Measurements from ENCODE around the gene TMEM141.
"Not testable (repeated sequence)": the region's sequence is repeated elsewhere in the genome, so short reads cannot be mapped to it uniquely, and the experiment has no call there.

TMEM141 gene

DNA sequence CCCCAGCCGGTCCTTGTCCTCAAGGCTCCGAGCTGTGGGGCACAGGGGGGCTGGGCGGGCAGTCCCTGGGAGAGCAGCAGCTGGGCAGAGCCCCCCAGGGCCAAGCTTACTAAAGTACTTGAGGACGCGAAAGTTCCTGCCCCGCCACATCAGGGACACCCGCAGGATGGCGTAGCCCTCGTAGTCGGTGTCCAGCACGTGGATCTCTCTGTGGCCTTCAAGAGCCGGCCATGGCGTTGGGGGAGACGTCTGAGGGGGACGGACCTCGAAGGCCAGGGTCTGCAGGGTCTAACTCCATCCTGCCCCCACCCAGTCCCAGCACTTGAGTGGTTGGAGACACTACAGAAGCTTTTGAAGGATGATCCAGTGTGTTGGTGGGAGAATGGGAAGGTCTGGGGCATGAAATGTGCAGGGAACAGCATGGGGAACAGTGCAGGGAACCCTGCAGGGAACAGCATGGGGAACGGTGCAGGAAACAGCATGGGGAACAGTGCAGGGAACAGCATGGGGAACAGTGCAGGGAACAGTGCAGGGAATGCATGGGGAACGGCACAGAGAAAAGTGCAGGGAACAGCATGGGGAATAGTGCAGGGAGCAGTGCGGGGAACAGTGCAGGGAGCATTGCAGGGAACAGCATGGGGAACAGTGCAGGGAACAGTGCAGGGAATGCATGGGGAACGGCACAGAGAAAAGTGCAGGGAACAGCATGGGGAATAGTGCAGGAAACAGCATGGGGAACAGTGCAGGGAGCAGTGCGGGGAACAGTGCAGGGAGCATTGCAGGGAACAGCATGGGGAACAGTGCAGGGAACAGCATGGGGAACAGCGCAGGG, 35.6 kb upstream of the TMEM141 start:
- DNase-seq (ENCODE audit: low read depth), result not testable (repeated sequence)

DNA sequence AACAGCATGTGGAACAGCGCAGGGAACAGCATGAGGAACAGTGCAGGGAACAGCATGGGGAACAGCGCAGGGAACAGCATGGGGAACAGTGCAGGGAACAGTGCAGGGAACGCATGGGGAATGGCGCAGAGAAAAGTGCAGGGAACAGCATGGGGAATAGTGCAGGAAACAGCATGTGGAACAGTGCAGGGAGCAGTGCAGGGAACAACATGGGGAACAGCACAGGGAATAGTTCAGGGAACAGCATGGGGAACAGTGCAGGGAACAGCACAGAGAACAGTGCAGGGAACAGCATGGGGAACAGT, 35.1 kb upstream of the TMEM141 start:
- no peak for DNase-seq (ENCODE audit: low read depth)

DNA sequence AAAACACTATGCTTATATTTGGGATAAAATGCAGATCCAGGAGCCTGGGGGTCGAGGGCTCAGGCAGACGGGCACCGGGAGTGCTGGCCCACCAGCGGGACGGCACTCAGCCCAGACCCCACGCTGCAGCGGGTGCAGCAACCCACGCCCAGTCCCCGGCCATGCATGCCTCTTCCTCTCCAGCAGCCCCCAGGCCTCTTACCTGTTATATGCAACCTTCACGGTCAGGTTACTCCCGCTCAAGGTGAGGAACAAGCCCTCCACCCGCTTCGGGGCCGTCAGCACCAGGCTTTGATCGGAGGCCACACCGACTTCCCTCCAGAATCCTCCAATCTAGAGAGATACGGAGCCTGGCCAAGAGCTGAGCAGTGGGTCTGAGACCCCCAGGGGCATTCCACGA, 34.3 kb upstream of the TMEM141 start:
- DNase-seq (ENCODE audit: low read depth), result no peak

DNA sequence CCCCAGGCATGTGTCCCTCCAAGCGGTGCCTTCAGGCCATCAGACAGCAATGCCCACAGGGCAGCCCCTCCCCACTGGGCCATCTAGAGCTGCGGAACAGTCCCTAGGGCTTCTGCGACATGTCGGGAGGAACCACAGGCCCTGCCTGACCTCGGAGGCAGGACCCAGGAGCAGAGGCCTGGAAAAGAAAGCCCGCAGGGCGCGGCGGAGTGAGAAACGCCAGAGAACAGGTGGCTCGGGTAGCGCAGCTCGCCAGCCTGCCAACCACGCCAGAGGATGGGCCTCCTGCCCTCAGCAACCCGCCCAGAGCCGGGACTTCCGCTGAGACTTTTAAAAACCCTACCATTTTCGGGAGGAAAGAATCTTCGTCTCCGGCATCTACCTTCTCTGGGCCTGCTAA, 33.8 kb upstream of the TMEM141 start:
- no peak for DNase-seq (ENCODE audit: low read depth)

DNA sequence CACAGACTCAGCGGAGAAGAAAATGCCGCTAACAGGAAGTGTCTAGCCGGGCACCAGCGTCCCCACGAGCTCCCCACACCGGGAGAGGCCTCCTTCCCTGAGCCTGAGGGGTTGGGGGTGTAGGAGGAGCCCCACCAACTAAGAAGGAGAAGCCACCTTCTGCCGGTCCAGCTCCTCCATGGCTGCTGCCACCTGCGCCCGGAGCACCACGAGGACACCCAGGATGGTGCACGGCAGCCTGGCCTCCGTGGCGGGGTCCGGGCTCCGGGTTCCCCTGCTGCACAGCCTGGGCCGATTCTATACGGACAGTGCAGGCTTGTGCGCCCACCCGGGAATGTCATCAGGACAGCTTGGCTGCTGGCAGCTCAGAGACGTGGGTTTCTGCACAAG, 33.4 kb upstream of the TMEM141 start:
- no peak for DNase-seq (ENCODE audit: low read depth)

DNA sequence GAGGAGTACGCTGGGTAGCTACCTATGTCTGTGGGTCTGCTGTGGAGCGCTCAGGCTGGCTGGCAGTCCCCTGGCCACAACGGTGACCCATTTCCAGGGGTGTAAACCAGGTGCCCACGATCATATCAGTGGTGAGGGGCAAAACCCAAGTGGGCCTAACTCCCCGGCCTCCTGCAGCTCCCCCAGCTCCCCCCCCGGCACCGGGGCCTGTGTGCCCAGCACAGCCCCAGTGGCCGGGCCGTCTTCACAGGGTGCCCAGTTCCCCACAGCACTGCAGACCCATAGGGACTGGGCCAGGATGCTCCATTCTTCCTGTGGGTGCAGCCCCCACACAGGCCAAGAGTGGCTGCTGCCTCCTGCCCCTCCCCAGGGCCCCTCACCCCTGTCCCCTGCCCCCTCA, 32.1 kb upstream of the TMEM141 start:
- no peak for DNase-seq (ENCODE audit: low read depth)

DNA sequence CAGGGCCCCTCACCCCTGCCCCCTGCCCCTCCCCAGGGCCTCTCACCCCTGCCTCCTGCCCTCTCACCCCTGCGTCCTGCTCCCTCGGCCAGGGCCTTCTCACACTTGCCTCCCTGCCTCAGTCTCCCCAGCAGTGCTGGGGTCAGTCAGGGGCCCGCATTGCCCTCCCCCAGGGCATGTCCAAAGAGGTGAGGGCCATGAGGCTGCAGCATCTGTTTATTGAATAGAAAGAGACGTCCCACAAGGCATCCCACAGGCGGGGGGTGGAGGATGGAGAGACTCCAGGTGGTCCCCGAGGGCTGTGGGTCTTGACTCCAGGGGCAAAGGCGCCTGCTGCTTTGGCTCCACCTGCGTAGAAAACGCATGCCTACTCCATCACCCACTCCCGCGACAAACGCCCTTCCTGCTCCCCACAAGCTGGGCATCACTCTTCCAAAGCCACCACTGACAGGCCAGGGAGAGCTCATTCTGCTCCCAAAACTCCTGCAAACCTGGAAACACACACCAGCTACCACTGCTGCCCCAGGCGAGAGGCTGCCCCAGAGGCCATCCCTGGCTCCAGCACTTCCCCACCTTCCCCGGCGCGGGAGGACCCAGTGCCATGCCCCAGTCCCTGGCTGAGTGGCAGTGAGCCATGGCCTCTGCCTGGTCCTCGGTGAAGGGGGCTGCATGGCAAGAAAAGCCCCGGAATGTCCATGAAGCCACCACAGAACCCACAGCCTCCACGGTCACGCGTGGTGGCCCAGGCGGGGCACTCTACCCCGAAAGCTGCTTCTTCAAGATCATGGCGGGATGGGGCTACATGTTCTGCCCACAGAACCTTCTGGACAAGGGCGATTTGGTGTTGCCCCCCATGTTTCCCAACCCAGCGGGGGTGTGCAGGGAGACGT, 31.5 kb upstream of the TMEM141 start:
- DNase-seq (ENCODE audit: low read depth), result no peak

DNA sequence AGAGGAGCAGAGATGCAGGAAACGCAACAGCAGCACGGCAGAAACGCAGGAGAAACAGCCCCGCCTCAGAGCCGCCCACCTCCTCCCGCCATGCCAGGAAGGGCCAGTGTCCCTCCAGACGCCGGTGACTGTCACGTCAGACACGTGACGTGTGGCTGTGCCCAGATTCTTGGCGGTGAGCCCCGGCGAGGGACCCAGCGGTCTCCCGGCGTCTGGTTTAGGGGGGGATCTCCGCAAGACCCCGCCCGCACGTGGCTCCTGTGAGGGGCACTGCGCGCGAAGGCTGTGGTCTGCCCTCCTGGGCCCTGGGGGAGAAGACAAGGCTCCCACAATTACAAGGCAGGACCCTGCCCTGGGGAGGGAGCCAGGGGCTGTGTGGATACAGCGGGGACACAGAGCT, 30.7 kb upstream of the TMEM141 start:
- DNase-seq (ENCODE audit: low read depth), result no peak

DNA sequence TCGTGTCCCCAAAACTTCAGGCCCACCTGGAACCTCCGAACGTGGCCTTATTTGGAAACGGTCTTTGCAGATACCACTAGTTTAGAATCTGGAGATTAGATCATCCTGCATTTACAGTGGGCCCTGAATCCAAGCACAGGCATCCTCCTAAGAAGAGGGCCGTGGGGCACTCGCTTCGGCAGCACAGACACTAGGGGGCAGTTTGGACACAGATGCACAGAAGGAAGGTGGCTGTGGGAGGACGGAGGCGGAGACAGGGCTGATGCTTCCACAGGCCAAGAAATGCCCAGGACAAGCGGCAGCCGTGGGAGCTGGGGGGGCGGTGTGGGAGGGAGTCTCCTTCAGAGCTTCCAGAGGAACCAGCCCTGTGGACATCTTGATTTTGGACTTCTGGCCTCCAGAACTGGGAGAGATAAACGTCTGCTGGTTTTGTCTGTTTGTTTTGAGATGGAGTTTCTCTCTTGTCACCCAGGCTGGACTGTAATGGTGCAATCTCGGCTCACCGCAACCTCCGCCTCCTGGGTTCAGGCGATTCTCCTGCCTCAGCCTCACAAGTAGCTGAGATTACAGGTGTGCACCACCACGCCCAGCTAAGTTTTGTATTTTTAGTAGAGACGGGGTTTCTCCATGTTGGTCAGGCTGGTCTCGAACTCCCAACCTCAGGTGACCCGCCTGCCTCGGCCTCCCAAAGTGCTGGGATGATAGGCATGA, 30.2 kb upstream of the TMEM141 start:
- peak; percentile 71 for DNase-seq (ENCODE audit: low read depth)

DNA sequence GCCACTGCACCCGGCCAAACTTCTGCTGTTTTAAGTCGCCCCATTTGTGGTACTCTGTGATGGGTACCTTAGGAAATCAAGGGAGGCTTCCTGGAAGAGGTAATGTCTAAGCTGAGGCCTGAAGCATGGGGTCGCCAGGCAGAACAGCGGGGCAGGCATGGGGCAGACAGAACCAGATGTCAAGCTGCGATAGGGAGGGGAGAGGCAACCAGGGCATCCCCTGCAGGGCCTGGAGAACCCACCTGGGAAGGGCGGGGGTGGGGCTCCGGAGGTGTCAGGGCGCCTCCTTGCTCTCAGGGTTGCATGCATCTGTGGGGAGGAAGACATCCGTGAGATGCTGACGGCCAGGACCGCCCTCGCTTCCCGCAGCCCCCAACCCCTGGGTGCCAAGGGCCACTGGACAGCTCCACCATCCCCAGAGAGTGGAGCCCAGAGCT, 29.6 kb upstream of the TMEM141 start:
- DNase-seq (ENCODE audit: low read depth), result no peak

DNA sequence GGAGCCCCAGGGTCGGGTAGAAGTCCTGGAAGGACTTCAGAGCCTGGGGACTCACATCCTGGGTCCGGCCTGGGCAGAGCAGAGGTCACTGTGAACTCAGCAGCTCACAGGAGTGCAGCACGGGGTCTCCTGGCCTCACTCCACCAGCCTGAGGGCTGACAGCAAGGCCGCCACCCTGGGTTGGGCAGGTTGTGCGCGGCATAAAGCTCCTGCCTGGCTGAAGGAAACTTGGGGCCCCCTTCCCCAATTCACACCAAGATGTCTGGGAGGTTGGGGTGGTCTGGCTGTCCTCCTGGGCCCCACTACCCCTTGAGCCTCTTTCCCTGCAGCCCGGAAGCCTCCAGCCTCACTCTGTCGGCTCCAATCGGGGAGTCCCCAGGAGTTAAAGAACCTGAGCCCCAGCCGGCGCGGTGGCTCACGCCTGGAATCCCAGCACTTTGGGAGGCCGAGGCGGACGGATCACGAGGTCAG, 28.9 kb upstream of the TMEM141 start:
- no peak for DNase-seq (ENCODE audit: low read depth)

DNA sequence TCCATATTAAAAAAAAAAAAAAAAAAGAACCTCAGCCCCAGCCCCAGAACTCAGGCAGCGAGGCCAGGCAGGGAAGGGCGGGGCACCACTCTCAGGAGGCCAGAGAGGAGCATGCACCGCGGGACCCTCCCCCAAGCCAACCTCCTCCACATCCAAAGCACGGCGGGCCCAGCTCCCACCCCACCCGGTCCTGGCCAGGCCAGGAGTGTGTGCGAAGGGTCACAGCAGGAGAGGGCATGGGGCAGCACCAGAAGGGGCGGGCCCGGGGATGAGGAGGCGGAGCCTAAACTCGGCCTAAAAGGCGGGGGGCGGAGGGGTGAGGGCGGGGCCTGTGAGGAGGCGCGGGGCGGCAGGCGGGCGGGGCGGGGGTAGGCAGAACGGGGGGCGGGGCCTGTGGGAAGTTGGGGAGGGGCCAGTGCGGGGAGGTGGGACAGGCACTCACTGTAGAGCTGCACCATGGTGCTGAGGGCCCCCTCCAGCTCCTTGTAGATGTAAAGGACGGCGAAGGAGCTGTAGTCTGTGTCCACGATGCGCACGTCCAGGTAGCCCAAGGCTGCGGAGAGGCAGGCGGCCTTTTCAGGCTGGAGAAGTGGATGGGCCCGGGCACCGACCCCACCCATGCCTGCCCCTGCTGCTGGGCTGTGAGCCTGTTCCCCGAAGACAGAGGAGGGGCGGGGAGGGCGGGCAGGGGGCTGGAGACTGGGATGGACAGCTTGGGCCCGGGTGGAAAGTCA, 28.1 kb upstream of the TMEM141 start:
- DNase-seq (ENCODE audit: low read depth), result no peak

DNA sequence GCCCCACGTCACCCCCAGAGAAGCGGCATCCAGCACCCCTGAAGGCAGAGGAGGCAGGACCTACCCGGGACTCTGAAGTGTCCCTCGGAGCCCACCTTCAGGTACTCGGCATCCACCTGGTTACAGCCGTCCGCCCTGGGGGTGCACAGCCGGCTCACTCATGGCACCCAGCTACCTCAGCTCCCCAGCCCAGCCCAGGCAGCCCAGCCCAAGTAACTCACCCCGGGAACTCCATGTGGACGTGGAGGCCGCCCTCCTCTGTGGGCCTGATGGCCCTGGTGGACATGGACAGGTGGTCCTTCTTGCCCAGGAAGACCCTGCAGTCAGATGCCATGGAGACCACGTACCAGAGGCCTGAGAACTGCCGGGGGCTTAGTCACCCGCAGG, 27.5 kb upstream of the TMEM141 start:
- DNase-seq (ENCODE audit: low read depth), result no peak

DNA sequence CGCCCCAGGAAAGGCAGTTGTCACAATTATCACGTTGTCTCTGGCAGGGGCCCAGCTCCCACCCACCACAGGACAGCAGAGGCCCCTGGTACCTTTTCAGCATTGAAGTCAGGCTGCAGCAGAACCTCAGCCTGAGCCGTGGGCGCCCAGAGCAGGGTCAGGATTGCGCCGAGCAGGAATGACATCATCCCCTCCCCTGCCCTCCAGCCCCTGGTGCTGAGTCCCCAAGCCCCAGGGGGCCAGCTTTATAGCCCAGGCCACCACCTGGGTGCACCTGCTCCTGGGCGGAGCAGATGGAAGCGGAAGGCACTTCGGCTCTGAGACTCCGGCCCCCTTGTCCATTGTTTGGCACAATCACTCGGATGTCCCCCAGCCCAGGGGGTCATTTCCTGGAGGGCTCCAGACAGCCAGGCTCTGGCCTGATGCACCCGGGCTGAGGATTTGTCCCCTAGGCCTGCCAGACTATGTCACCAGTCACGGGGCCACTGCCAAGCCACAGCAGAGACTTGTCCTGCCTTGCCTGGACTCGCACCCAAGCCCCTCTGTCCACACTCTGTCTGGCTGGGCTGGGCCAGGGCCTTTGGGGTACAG, 26.7 kb upstream of the TMEM141 start, which contains the start of gene LCN15:
TSS of gene LCN15 (minus strand) at position 218 of the 591 bp plus-strand sequence. CDS start at position 188, 30 bp downstream.
- DNase-seq (ENCODE audit: low read depth), result no peak

DNA sequence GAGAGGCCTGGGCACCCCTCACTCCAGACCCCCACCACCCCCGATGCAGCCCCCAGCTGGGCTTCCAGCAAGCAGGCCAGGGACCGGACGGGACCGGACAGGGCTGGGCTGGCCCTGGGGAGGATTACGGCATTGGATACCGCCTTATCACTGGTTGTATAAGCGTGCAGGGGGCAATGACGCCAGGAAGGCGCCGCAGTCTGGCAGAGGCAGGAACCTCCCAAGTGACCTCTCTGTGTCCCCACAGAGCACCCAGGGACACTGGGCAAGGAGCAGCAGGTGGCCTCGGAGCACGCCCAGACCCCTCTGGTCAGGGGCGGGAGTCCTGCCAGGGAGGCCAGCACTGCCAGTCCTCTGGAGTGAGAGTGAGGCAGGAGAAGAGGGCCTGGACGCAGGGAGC, 26.1 kb upstream of the TMEM141 start:
- no peak for DNase-seq (ENCODE audit: low read depth)

DNA sequence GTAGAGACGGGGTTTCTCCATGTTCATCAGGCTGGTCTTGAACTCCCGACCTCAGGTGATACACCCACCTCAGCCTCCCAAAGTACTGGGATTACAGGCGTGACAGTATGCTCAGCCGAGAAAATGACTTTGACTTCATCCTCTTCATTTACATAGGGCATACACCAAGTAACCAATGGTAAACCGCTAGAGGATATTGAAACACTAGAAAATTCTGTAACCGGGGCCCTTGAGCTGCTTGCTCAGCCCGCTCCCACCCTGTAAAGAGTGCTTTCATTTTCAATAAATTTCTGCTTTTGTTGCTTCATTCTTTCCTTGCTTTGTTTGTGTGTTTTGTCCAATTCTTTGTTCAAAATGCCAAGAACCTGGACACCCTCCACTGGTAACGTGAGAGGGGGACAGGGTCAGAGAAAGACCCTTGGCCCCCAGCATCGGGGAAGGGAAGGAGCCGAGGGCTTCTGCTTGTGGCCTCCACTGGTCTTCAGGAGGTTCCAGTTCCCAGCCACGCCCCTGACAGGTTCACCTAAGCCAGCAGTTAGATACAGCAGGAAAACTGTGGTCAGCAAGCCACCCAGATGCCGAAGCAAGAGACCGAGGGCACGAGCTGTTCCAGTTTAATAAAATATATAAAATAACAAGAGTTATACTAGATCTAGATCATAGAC, 25.3 kb upstream of the TMEM141 start:
- DNase-seq (ENCODE audit: low read depth), result not testable (repeated sequence)

DNA sequence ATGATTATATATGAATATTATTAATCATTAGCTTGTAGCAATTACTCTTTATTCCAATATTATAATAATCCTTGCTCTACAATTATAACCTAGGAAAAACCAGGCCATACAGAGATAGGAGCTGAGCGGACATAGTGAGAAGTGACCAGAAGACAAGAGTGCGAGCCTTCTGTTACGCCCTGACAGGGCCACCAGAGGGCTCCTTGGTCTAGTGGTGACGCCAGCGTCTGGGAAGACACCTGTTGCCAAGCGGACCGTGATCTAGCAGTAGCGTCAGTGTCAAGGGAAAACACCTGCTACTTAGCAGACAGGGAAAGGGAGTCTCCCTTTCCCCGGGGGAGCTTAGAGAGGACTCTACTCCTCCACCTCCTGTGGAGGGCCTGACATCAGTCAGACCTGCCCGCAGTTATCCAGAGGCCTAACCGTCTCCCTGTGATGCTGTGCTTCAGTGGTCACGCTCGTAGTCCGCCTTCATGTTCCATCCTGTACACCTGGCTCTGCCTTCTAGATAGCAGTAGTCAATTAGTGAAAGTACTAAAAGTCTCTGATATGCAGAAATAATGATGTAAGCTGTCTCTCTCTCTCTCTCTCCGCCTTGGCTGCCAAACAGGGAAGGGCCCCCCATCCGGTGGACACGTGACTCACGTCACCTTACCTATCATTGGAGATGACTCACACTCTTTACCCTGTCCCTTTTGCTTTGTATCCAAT, 24.6 kb upstream of the TMEM141 start:
- peak; percentile 48 for DNase-seq (ENCODE audit: low read depth)

DNA sequence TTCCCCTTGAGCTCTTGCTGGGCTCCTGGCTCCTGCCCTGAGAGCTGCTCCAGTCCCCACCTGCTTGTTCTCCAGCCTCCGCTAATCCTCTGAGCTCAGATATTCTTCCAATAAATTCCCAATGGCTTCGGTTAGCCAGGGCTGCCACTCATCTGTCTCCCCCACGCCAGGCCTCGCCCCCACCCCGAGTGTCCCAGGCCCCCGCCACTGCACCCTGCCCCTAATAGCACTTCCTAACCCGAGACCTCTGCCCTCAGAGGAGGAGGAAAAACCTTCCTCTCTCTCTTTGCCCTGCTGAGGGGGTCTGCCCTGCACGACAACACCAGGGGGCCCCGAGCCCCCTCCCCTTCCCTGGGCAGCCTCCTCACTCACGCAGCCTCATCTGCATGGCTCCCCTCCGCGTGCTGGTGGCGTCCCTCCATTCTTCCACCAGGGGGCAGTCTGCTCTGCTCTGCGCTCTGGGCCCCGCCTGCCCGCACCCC, 21.4 kb upstream of the TMEM141 start:
- no peak for DNase-seq (ENCODE audit: low read depth)

DNA sequence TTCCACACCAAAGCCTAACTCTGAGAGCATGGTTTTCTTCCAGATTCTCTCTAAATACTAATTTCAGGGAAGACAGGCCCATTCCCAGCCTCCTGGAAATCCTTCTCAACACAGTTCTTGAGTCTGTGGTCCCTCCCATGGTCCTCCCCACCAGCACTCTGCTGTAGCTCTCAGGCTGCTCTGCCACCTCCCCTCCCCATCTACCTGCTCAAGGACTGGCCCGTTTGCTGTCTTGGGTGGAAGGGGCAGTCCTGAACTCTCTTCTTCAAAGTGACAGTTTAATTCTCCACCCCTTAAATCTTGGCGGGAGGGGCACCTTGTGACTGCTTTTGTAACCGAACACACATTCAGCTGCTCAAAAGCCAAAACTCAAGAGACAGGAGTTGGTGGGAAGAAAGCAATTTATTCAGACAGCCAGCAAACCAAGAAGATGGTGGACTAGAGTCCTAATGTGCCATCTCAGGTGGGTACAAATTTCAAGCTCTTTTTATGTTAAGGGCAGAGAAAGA, 19.2 kb upstream of the TMEM141 start:
- DNase-seq (ENCODE audit: low read depth), result no peak
